GM12874 (cell line): ENCODE results near the gene IGSF21.

Source experiments
- TF ChIP-seq, protein P1 (sequence below): IDR thresholded peaks from 2 replicates; pipeline ENCODE4 v1.5.1; 2011; ENCODE audit warnings: low read depth, mild to moderate bottlenecking, control low read depth, low read length, moderate library complexity; ENCODE audit not compliant: insufficient read depth

The IGSF21 gene

DNA sequence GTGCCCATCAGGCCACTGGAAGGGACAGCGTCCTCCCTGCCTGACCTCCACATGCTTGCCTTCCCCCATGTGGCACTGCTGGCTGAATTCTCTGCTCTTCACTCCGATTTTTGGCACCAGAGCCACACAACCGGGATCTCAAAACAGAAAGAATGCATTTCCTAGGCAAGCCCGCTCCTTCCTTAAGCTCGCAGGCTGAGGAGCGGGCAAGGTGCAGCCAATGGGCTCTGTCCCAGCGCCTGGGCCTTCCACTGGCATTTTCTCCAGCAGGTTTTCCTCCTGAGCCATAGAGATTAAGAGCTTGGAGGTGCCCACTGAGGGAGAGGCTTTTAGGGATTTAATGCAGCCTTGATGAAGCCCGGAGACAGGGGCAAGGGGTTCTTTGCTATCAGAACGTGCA lies 158.0 kb downstream of the IGSF21 start:
- TF ChIP-seq, protein P1, sequence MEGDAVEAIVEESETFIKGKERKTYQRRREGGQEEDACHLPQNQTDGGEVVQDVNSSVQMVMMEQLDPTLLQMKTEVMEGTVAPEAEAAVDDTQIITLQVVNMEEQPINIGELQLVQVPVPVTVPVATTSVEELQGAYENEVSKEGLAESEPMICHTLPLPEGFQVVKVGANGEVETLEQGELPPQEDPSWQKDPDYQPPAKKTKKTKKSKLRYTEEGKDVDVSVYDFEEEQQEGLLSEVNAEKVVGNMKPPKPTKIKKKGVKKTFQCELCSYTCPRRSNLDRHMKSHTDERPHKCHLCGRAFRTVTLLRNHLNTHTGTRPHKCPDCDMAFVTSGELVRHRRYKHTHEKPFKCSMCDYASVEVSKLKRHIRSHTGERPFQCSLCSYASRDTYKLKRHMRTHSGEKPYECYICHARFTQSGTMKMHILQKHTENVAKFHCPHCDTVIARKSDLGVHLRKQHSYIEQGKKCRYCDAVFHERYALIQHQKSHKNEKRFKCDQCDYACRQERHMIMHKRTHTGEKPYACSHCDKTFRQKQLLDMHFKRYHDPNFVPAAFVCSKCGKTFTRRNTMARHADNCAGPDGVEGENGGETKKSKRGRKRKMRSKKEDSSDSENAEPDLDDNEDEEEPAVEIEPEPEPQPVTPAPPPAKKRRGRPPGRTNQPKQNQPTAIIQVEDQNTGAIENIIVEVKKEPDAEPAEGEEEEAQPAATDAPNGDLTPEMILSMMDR, result no peak

DNA sequence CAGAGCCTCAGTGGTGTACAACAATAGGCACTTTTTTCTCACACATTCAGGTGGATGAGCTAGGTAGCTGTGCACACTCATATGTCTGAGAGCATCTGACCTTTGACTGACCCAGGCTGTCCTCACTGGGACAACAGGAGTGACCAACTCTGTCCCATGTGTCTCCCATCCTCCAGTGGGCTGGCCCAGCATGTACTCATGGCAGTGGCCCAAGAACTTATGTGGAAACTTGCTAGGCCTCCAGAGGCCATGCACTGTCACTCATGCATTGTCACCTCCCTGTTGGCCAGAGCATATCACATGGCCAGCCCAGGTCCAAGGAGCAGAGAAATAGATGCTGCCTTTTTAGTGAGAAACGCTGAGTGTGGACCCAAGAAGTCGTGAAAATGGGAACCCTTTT lies 158.8 kb downstream of the IGSF21 start:
- TF ChIP-seq, protein P1, result no peak

DNA sequence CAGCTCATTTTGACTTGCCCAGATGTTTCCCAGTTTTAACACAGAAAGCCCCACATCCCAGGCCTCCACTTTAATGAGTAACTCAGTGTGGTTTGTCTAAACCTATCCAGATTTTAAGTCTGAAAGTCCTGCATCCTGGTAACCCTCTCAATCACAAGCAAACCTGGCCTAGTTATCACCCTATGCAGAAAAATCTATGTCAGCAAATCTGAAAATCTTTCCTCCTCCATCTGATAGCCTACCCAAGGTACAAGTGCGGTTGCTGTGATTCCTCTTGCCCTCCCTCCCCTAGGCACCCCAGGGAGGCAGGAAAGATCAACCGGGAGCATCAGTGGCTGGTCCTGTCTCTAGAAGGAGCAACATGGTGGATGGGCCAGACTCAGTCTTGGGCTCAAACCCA lies 163.7 kb downstream of the IGSF21 start:
- TF ChIP-seq, protein P1, result no peak

DNA sequence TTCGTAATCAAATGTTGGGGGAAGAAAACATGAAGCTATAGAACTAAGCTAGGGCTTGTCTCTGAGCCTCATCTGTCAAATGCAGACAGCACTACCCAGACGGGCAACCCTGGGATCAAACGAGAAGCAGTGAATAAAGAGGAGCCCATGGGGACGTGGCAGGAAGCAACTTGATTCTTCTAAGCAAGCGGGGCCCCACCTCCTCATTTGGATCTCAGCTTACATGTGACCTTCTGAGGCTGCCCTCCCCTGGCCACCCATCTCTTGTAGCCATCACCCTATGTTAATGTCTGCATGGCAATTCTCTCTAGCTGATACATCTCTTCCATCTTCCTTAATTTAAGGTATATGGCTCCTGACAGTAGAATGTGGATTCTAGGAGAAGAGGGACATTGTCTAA lies 171.3 kb downstream of the IGSF21 start:
- TF ChIP-seq, protein P1, result no peak

DNA sequence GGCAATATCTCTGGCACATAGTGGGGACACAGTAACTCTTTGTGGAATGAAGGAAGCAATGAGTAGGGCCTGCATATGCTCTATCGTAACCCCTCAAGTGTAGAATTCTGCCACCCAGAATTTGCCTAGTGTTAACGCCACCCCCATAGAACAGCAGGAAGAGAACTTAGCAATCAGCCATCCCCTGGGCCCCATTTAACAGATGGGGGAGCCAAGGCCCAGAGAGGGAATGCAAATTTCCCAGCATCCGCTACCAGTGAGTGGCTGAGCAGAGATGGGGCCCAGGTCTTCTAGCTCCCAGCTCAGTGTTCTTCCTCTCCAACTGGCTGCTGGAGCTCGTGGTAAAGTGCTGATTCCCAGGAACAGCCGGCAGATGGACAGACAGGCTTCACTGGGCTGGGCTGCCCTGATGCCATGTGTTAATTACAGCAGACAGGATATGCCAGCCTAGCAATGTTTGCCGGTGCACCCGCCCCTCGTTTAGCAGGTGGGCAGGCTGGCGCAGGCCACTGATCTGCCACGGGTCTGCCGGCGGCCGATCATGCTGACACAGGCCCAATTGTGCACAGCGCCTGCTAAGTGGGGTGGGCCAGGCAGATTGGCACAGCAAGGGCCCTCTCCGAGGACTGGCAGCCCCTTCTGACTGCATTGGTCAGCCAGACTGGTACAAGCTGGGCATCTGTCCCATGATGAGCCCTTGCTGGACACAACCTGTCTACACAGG lies 171.9 kb downstream of the IGSF21 start:
- TF ChIP-seq, protein P1, result no peak

DNA sequence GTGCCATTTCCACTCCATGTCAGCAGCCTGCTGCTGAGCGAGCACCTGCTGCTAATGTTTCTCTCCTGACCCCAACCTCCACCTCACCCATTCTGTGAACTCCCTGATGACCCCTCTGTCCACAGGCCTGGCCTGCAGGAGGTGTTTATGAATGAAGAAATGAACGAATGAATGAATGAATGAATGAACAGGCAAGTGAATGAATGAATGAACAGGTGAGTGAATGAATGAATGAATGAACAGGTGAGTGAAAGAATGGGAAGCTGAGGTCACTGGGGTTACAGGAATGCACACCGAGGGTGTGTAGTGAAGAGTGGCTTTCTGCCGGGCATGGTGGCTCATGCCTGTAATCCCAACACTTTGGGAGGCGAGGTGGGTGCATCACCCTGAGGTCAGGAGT lies 173.4 kb downstream of the IGSF21 start:
- TF ChIP-seq, protein P1, result no peak

DNA sequence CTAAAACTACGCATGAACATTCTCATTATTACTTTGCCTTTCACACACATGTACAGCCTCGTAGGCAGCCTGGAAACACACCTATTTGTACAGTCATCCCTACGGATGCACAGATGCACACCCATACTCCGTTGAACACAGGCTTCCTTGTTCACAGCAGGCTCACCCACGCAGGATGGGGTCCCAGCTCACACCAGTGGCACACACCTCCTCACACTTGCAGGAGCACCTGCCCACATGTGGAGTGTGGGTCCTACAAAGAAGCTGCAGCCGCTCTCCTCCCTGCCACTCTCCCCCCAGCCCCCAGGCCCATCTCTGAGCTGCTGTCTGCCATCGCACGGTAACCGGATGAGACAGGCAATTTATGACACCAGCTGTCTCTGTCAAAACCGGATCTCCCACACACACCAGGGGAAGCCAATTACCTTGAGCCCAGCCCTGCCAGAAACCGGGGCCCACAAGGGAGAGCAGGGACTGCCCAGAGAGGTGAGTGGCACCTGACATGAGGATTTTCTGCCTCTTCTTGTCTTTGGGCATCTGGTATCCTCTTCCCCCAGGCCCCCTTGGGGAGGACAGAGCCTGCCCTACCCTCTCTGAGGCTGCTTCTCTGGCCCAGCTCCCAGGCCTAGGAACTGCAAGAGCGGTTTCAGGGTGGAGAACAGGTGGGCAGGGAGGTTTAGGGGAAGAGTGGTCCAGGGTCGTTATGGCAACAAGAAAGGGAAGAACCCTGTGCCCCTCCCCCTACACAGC lies 175.4 kb downstream of the IGSF21 start:
- TF ChIP-seq, protein P1, result no peak
